K562 (cell line): ENCODE results near the gene PTH2. TPM values are rescaled to one million over a fixed set of nuclear protein-coding genes. Genes with fewer than 3 reads are reported as not detected.

ENCODE experiments used
- FOXJ3 ChIP-seq: sonication (generic); formaldehyde crosslinking; IDR thresholded peaks from 2 replicates; pipeline ENCODE4 v1.4.0; 2020; ENCODE audit warnings: mild to moderate bottlenecking, missing genetic modification reagents
- FOXP1 ChIP-seq: sonication (generic); formaldehyde crosslinking; IDR thresholded peaks from 2 replicates; pipeline ENCODE4 v1.8.0; 2022; ENCODE audit warnings: mild to moderate bottlenecking, missing genetic modification reagents
- HSF4 ChIP-seq: fragments of 250-450 bp; sonication (Bioruptor Pico); IDR thresholded peaks from 2 replicates; pipeline ENCODE4 v2.1.2; 2022; ENCODE audit warnings: mild to moderate bottlenecking, moderate library complexity, borderline replicate concordance
- KLF10 ChIP-seq: fragments of 250-450 bp; sonication (Bioruptor Pico); IDR thresholded peaks from 2 replicates; pipeline ENCODE4 v1.6.1; 2021; ENCODE audit warnings: matching md5 sums
- MAFF ChIP-seq: IDR thresholded peaks from 2 replicates; pipeline ENCODE4 v1.6.1; 2012; ENCODE audit warnings: low read length, improper control_type of control experiment
- MED1 ChIP-seq: sonication (generic); formaldehyde crosslinking; IDR thresholded peaks from 2 replicates; pipeline ENCODE4 v1.8.1; 2023; ENCODE audit warnings: missing genetic modification reagents, borderline replicate concordance
- NR2C1 ChIP-seq, 2 experiments: fragments of 450-650 bp; IDR thresholded peaks; 2 replicates each; pipeline ENCODE4 v1.6.1; 2017; ENCODE audit warnings: mild to moderate bottlenecking in 2 of 2, antibody characterized with exemption in 1 of 2, inconsistent platforms in 1 of 2, missing compliant biosample characterization in 1 of 2, missing genetic modification characterization in 1 of 2
- NR2C2 ChIP-seq, 2 experiments: fragments of 200-800 bp in 1 of 2; sonication (Bioruptor generic) in 1 of 2; sonication (generic) in 1 of 2; formaldehyde crosslinking in 1 of 2; IDR thresholded peaks; 2 replicates each; pipeline versions ENCODE4 v1.6.1 to v1.8.0; 2016 to 2022; ENCODE audit warnings: mild to moderate bottlenecking in 1 of 2, missing compliant biosample characterization in 1 of 2, missing genetic modification characterization in 1 of 2, missing genetic modification reagents in 1 of 2
- POLR2AphosphoS2 ChIP-seq: IDR thresholded peaks from 2 replicates; pipeline ENCODE4 v1.6.1; 2012; ENCODE audit warnings: low read length, improper control_type of control experiment
- RAD21 ChIP-seq, 2 experiments: fragments of 250-450 bp in 1 of 2; fragments of 450-650 bp in 1 of 2; sonication (Bioruptor Pico) in 1 of 2; formaldehyde crosslinking in 1 of 2; IDR thresholded peaks in 1 of 2; conservative IDR thresholded peaks in 1 of 2; 2 replicates each; pipeline versions ENCODE4 v1.4.0 to v1.8.0; 2020 to 2022; ENCODE audit warnings: mild to moderate bottlenecking in 2 of 2, moderate library complexity in 1 of 2
- SRSF7 ChIP-seq: fragments of 200-400 bp; formaldehyde crosslinking; optimal IDR thresholded peaks from 2 replicates; pipeline ENCODE3; 2017; ENCODE audit warnings: mild to moderate bottlenecking, low read depth, low read length
- TAF1 ChIP-seq: IDR thresholded peaks from 2 replicates; pipeline ENCODE4 v1.6.1; 2011; ENCODE audit warnings: mild to moderate bottlenecking, low read length, moderate library complexity; ENCODE audit not compliant: insufficient read depth, control insufficient read depth, severe bottlenecking; ENCODE audit errors: extremely low read depth
- ZFX ChIP-seq: sonication (generic); formaldehyde crosslinking; IDR thresholded peaks from 2 replicates; pipeline ENCODE4 v1.8.0; 2022; ENCODE audit warnings: mild to moderate bottlenecking, missing genetic modification reagents, moderate library complexity
- ZNF274 ChIP-seq: IDR thresholded peaks from 2 replicates; pipeline ENCODE4 v1.6.1; 2011; ENCODE audit warnings: low read depth, mild to moderate bottlenecking, low read length, moderate library complexity, borderline replicate concordance
- ZNF3 ChIP-seq: fragments of 250-450 bp; sonication (Bioruptor Pico); IDR thresholded peaks from 2 replicates; pipeline ENCODE4 v1.5.0; 2021; ENCODE audit warnings: mild to moderate bottlenecking, moderate library complexity
- ZNF695 ChIP-seq: fragments of 450-650 bp; formaldehyde crosslinking; IDR thresholded peaks from 2 replicates; pipeline ENCODE4 v1.4.0; 2020; ENCODE audit warnings: mild to moderate bottlenecking, moderate library complexity
- polyA plus RNA-seq, 8 experiments: library from polyadenylated mRNA; depleted of rRNA in 4 of 8; stranded (reverse) in 5 of 8; unstranded in 3 of 8; fragments of >200 nt; fragmentation: Nextera tagmentation in 2 of 8; fragmentation: Illumina TruSeq in 1 of 8; extraction: Ambion mirVana in 2 of 8; extraction: Trizol in 1 of 8; gene quantifications; 2 replicates each; pipeline versions ENCODE4 v1.2.1 to v1.2.3, GENCODE V29; 2011 to 2014; ENCODE audit warnings: inconsistent platforms in 1 of 8, missing spikeins in 1 of 8
- total RNA-seq, 7 experiments: library from RNA; depleted of rRNA in 6 of 7; stranded (reverse); fragments of >200 nt in 6 of 7; fragmentation: Illumina TruSeq in 2 of 7; extraction: Trizol in 2 of 7; gene quantifications; 2 replicates each; pipeline versions ENCODE4 v1.2.1 to v1.2.3, GENCODE V29; 2011 to 2021; ENCODE audit warnings: low replicate concordance in 1 of 7
- TF ChIP-seq, protein P1 (sequence below): fragments of 250-450 bp; sonication (Bioruptor Pico); IDR thresholded peaks from 2 replicates; pipeline ENCODE4 v1.5.0; 2020; ENCODE audit warnings: mild to moderate bottlenecking
- TF ChIP-seq, protein P2 (sequence below): sonication (generic); formaldehyde crosslinking; IDR thresholded peaks from 2 replicates; pipeline ENCODE4 v1.8.1; 2023; ENCODE audit warnings: mild to moderate bottlenecking, missing genetic modification reagents
- TF ChIP-seq, protein P3 (sequence below): fragments of 450-650 bp; formaldehyde crosslinking; IDR thresholded peaks from 2 replicates; pipeline ENCODE4 v1.4.0; 2020; ENCODE audit warnings: mild to moderate bottlenecking
- TF ChIP-seq, protein P4 (sequence below): fragments of 250-450 bp; sonication (Bioruptor Pico); IDR thresholded peaks from 2 replicates; pipeline ENCODE4 v1.5.1; 2021; ENCODE audit warnings: mild to moderate bottlenecking

PTH2 gene
- total and polyA plus RNA-seq, 9 of the 15 experiments (the other 6 are each of a cell fraction or from before 2014, with no cell fraction given), result 1.3 TPM; not detected in 8

DNA sequence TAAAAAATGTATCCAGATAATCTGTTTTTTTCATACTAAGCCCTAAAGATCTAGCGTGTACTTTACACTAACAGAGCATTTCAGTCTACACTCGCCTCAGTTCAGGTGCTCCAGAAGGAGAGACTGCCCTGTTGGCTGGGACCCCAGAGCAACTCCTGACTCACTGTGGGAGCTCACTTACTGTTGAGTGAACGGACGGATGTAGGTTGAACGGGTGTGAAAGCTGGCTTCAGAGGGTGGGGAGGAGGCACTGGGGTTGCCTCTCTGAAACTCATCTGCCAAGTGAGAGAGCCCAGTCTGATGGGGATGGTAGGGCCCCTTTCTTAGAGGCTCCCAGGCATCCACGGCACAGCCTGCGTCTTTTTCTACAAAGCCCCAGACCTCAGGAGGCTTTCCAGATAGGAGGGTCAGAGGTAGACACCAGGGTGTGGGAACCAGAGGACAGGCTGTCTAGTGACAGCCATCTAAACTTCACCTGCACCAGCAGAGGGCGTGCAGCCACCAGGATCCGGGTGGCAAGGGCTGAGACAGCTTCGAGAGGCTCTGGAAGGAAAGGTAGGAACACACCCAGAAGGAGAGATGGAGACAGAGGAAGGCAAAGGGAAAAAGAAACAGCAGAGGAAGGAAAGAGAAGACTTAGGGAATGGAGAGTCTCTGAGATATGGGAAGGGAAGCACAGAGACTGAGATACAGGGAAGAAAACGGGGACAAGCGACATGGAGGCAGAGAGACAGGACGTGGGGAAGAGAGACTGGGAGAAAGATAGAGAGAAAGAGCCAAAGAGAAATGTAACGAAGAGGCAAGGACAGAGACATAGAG, 31.5 kb downstream of the PTH2 start (continued):
- TF ChIP-seq MED1 (no peak), ZNF274 (no peak), TAF1 (no peak), NR2C1 (IDR thresholded peaks at IDR 0.05) (no peak; the same call in 1 of the 2 replicates), NR2C1 (tag; IDR thresholded peaks at IDR 0.05) (no peak), ZNF3 (CRISPR knock-in tag) (no peak), RAD21 (CRISPR knock-in tag; conservative IDR thresholded peaks at IDR 0.05 in 1 of 2, IDR thresholded peaks at IDR 0.05 in 1 of 2) (peak; percentile 97 to 99), ZFX (CRISPR knock-in tag) (no peak), SRSF7 (no peak), ZNF695 (CRISPR knock-in tag) (no peak), MAFF (no peak), FOXJ3 (CRISPR knock-in tag) (no peak), POLR2AphosphoS2 (no peak), FOXP1 (CRISPR knock-in tag) (no peak), NR2C2 (CRISPR knock-in tag; IDR thresholded peaks at IDR 0.05) (no peak), NR2C2 (tag; IDR thresholded peaks at IDR 0.05) (0 out of 2 replicates have a peak, but pooled peaks have one; percentile 24), KLF10 (CRISPR knock-in tag) (no peak), HSF4 (no peak)
- TF ChIP-seq, protein P1, sequence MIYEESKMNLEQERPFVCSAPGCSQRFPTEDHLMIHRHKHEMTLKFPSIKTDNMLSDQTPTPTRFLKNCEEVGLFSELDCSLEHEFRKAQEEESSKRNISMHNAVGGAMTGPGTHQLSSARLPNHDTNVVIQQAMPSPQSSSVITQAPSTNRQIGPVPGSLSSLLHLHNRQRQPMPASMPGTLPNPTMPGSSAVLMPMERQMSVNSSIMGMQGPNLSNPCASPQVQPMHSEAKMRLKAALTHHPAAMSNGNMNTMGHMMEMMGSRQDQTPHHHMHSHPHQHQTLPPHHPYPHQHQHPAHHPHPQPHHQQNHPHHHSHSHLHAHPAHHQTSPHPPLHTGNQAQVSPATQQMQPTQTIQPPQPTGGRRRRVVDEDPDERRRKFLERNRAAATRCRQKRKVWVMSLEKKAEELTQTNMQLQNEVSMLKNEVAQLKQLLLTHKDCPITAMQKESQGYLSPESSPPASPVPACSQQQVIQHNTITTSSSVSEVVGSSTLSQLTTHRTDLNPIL (CRISPR knock-in tag), result no peak
- TF ChIP-seq, protein P2, sequence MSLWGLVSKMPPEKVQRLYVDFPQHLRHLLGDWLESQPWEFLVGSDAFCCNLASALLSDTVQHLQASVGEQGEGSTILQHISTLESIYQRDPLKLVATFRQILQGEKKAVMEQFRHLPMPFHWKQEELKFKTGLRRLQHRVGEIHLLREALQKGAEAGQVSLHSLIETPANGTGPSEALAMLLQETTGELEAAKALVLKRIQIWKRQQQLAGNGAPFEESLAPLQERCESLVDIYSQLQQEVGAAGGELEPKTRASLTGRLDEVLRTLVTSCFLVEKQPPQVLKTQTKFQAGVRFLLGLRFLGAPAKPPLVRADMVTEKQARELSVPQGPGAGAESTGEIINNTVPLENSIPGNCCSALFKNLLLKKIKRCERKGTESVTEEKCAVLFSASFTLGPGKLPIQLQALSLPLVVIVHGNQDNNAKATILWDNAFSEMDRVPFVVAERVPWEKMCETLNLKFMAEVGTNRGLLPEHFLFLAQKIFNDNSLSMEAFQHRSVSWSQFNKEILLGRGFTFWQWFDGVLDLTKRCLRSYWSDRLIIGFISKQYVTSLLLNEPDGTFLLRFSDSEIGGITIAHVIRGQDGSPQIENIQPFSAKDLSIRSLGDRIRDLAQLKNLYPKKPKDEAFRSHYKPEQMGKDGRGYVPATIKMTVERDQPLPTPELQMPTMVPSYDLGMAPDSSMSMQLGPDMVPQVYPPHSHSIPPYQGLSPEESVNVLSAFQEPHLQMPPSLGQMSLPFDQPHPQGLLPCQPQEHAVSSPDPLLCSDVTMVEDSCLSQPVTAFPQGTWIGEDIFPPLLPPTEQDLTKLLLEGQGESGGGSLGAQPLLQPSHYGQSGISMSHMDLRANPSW, result no peak
- TF ChIP-seq, protein P3, sequence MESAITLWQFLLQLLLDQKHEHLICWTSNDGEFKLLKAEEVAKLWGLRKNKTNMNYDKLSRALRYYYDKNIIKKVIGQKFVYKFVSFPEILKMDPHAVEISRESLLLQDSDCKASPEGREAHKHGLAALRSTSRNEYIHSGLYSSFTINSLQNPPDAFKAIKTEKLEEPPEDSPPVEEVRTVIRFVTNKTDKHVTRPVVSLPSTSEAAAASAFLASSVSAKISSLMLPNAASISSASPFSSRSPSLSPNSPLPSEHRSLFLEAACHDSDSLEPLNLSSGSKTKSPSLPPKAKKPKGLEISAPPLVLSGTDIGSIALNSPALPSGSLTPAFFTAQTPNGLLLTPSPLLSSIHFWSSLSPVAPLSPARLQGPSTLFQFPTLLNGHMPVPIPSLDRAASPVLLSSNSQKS, result no peak
- TF ChIP-seq, protein P4, sequence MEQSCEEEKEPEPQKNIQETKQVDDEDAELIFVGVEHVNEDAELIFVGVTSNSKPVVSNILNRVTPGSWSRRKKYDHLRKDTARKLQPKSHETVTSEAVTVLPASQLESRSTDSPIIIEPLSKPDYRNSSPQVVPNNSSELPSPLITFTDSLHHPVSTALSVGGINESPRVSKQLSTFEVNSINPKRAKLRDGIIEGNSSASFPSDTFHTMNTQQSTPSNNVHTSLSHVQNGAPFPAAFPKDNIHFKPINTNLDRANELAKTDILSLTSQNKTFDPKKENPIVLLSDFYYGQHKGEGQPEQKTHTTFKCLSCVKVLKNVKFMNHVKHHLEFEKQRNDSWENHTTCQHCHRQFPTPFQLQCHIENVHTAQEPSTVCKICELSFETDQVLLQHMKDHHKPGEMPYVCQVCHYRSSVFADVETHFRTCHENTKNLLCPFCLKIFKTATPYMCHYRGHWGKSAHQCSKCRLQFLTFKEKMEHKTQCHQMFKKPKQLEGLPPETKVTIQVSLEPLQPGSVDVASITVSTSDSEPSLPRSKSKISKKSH (CRISPR knock-in tag), result no peak
